PC-3 (cell line): ENCODE results near the gene POLRMT. TPM values are rescaled to one million over a fixed set of nuclear protein-coding genes. Genes with fewer than 3 reads are reported as not detected.
A peak's percentile ranks its signal among the peaks of the same experiment; 100 is the strongest.

Experiments used
- ATAC-seq: fragments of 200-7000 bp; cut with Tn5 transposase; 2 replicates; pipeline ENCODE4 v1.9.1; 2020; ENCODE audit warnings: mild to moderate bottlenecking, moderate library complexity
- BruUV-seq: library from RNA; stranded (reverse); fragments of 400-500 nt; replicated peaks from 2 replicates; lab custom pipeline; 2021; lab: Mats Ljungman, UMichigan
- CTCF ChIA-PET: fragments of 300-600 bp; sonication (Branson Sonifier 250); formaldehyde crosslinking; loops from one replicate; lab custom pipeline; 2022; ENCODE audit warnings: antibody characterized with exemption; lab: Charles Lee
- POLR2A ChIA-PET: fragments of 300-600 bp; sonication (Branson Sonifier 250); formaldehyde crosslinking; loops from one replicate; lab custom pipeline; 2022; ENCODE audit warnings: antibody characterized with exemption; ENCODE audit not compliant: unreplicated experiment; lab: Charles Lee
- DNase-seq: peaks from one replicate; pipeline ENCODE4 v3.0.0-alpha.2; 2015
- H2AFZ ChIP-seq: fragments of 300-600 bp; sonication (generic); 2 replicates; pipeline ENCODE4 v1.6.0; 2016; ENCODE audit warnings: antibody characterized with exemption, low read length
- H3F3A ChIP-seq: fragments of 300-600 bp; sonication (generic); one replicate; pipeline ENCODE4 v1.6.0; 2017; ENCODE audit warnings: antibody characterized with exemption, low read length, control low read depth, mild to moderate bottlenecking; ENCODE audit not compliant: unreplicated experiment
- H3K27ac ChIP-seq: fragments of 300-600 bp; sonication (generic); 2 replicates; pipeline ENCODE4 v1.5.1; 2016; ENCODE audit warnings: mild to moderate bottlenecking, low read length
- H3K27me3 ChIP-seq: fragments of 300-600 bp; sonication (generic); 2 replicates; pipeline ENCODE4 v1.6.1; 2016; ENCODE audit warnings: low read length, mixed read lengths
- H3K36me3 ChIP-seq: fragments of 300-600 bp; sonication (generic); 2 replicates; pipeline ENCODE4 v1.6.1; 2016; ENCODE audit warnings: low read depth, mixed run types, low read length, mixed read lengths
- H3K4me1 ChIP-seq: fragments of 300-600 bp; sonication (generic); 2 replicates; pipeline ENCODE4 v1.5.1; 2016; ENCODE audit warnings: low read length; ENCODE audit not compliant: insufficient read depth
- H3K4me2 ChIP-seq: fragments of 300-600 bp; sonication (generic); 2 replicates; pipeline ENCODE4 v1.6.0; 2016; ENCODE audit warnings: low read length
- H3K4me3 ChIP-seq: fragments of 300-600 bp; sonication (generic); 2 replicates; pipeline ENCODE4 v1.5.1; 2016; ENCODE audit warnings: mild to moderate bottlenecking, low read length, mixed read lengths
- H3K79me2 ChIP-seq: fragments of 300-600 bp; sonication (generic); 2 replicates; pipeline ENCODE4 v1.6.1; 2017; ENCODE audit warnings: low read length, mixed read lengths
- H3K9ac ChIP-seq: fragments of 300-600 bp; sonication (generic); 2 replicates; pipeline ENCODE4 v1.6.0; 2016; ENCODE audit warnings: mild to moderate bottlenecking, low read length
- H3K9me2 ChIP-seq: fragments of 300-600 bp; sonication (generic); replicated peaks from 2 replicates; pipeline ENCODE4 v1.6.1; 2016; ENCODE audit warnings: mixed run types, low read length, mixed read lengths
- H3K9me3 ChIP-seq: fragments of 300-600 bp; sonication (generic); 2 replicates; pipeline ENCODE4 v1.6.1; 2016; ENCODE audit warnings: low read length, mixed read lengths
- H4K20me1 ChIP-seq: fragments of 300-600 bp; sonication (generic); 2 replicates; pipeline ENCODE4 v1.6.1; 2016; ENCODE audit warnings: low read length, mixed read lengths
- EZH2 ChIP-seq: fragments of 300-600 bp; sonication (generic); IDR thresholded peaks from one replicate; pipeline ENCODE4 v1.6.1; 2017; ENCODE audit warnings: antibody characterized with exemption, mild to moderate bottlenecking, low read length; ENCODE audit not compliant: unreplicated experiment
- EZH2phosphoT487 ChIP-seq: fragments of 300-600 bp; sonication (generic); IDR thresholded peaks from 2 replicates; pipeline ENCODE4 v1.6.1; 2018; ENCODE audit warnings: mild to moderate bottlenecking, antibody characterized with exemption, low read length, borderline replicate concordance
- intact Hi-C: fragments of 100-400 bp; cut with micrococcal nuclease; formaldehyde crosslinking; loops from 2 replicates; pipeline ENCODE4 v1.9.0; 2023
- total RNA-seq: library from RNA; depleted of rRNA; stranded (reverse); fragments of >200 nt; gene quantifications from 2 replicates; pipeline ENCODE4 v1.2.3, GENCODE V29; 2014
- TF ChIP-seq, protein P1 (sequence below): fragments of 300-600 bp; sonication (generic); conservative IDR thresholded peaks from 2 replicates; pipeline ENCODE4 v1.5.1; 2017; ENCODE audit warnings: antibody characterized with exemption, low read depth, mild to moderate bottlenecking, low read length

POLRMT gene
- total RNA-seq, 1 experiment from 2014 or later, result 60.5 TPM

DNA sequence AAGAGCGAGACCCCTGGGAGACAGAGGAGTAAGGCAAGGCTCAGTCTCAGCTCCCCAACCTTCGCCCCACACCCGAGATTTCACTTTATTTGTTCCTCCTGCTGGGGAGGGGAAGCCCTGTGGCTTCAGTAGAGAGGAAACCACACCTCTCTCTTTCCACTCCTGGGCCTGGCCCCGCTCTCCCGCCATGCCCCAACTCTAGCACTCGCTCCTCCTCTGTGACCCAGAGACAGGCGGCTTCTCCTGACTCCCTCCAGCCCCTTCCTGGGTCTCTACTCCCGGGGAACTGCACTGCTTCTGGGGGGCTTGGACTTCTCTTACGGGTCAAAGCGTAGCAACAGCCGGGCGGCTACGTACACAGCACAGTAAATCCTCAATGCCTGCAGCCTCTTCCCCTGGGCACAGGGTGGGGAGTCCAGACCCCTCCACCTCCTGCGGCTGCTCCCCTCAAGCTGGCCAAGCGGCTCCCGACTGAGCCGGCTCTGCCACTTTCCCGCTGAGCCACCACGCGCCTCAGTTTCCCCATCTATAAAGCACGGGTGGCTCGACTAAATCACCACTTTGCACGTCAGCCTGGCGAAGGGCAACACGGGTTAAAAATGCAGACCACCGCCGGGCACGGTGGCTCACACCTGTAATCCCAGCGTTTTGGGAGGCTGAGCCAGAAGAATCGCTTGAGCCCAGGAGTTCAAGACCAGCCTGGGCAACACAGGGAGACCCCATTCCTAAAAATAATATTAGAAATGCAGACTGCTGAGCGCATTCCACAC lies 28.3 kb upstream of the POLRMT start:
- Histone ChIP-seq H3K36me3 (no peaks in the 10 kb centered on the region), H3K27ac (peak overlapping the region; percentile 70), H2AFZ (no peak overlapping the region), H3K4me1 (peaks cover 21% of the 10 kb centered on the region), H3K9me3 (no peaks in the 10 kb centered on the region), H4K20me1 (peaks cover 44% of the 10 kb centered on the region), H3K4me3 (peak overlapping the region; percentile 88), H3K27me3 (no peaks in the 10 kb centered on the region), H3K9ac (peak overlapping the region; percentile 99), H3K4me2 (peak overlapping the region; percentile 99), H3F3A (no peaks in the 10 kb centered on the region), H3K9me2 (no peaks in the 10 kb centered on the region), H3K79me2 (peaks cover 63% of the 10 kb centered on the region)
- no peak for DNase-seq
- TF ChIP-seq EZH2phosphoT487 (no peak), EZH2 (no peak)
- ChIA-PET POLR2A (interaction anchor here (0.6 kb wide), 1 partner anchor 246 kb away, joined by 3 read pairs; no protein-coding TSS in a partner anchor), CTCF (no interaction called here)
- intact Hi-C loops, result no loop called here
- ATAC-seq, result peak; percentile 40
- BruUV-seq, result TSS peak; percentile 55

- Histone ChIP-seq H4K20me1 (peaks cover 46% of the 10 kb centered on the region), H3K4me2 (peak overlapping the region; percentile 99), H3F3A (no peaks in the 10 kb centered on the region), H3K9me2 (no peaks in the 10 kb centered on the region), H2AFZ (no peak overlapping the region), H3K9ac (peak overlapping the region; percentile 99), H3K27me3 (no peaks in the 10 kb centered on the region), H3K9me3 (no peaks in the 10 kb centered on the region), H3K4me1 (peaks cover 21% of the 10 kb centered on the region), H3K27ac (peak overlapping the region; percentile 70; the same call in 1 of the 2 replicates), H3K4me3 (peak overlapping the region; percentile 88), H3K36me3 (no peaks in the 10 kb centered on the region), H3K79me2 (peaks cover 70% of the 10 kb centered on the region)
- intact Hi-C loops, result no loop called here
- no peak for TF ChIP-seq EZH2phosphoT487
- TF ChIP-seq EZH2, result no peak
- TF ChIP-seq, protein P1, sequence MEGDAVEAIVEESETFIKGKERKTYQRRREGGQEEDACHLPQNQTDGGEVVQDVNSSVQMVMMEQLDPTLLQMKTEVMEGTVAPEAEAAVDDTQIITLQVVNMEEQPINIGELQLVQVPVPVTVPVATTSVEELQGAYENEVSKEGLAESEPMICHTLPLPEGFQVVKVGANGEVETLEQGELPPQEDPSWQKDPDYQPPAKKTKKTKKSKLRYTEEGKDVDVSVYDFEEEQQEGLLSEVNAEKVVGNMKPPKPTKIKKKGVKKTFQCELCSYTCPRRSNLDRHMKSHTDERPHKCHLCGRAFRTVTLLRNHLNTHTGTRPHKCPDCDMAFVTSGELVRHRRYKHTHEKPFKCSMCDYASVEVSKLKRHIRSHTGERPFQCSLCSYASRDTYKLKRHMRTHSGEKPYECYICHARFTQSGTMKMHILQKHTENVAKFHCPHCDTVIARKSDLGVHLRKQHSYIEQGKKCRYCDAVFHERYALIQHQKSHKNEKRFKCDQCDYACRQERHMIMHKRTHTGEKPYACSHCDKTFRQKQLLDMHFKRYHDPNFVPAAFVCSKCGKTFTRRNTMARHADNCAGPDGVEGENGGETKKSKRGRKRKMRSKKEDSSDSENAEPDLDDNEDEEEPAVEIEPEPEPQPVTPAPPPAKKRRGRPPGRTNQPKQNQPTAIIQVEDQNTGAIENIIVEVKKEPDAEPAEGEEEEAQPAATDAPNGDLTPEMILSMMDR, result no peak
- DNase-seq (no peak), ATAC-seq (no peak)
- no TSS peak for BruUV-seq
- ChIA-PET POLR2A (interaction anchor here (0.6 kb wide), 1 partner anchor 247 kb away, joined by 3 read pairs; no protein-coding TSS in a partner anchor), CTCF (no interaction called here)
These were observed 27.6 kb upstream of the POLRMT start for GRCh38 chr19:660793-661426.

DNA sequence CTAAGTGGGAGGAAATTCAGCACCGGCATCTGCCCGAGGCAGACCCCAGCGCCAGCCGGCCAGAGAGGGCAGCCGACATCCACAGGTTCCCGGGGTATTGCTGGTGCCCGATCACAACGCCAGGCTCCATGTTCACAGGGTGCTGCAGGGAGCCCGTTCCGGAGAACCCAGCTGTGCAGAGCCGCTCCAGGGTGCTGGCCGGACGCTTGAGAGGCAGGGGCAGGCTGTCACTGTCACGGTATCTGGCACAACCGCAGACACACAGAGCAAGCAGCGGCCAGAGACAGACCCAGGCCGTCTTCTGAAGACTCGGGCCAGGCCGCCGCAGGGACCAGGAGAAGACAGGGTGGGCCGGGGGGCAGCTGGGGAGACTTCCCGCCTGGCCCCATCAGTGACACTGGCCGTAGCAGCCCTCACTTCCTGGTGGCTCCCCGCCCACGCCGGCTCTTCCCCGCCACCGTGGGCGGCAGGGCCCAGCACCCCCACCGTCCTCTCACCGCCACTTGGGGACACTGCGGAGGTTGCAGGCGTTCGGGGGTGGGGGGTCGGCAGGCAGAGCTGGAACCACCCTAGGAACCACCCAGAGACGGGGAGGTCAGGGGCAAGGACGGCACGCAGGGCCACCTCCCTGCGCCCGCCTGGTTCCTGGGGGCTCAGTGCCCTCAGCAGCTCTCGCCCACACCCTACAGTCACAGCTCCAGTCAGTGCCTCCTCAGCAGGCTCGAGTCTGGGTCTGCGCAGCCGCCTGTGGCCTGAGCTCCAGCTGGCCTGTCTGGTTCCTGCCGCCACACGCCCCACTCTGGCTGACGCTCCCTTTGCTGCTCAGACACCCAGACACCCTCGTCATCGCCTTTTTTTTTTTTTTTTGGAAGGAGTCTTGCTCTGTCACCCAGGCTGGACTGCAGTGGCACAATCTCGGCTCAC lies 25.8 kb upstream of the POLRMT start:
- ChIA-PET CTCF (no interaction called here), POLR2A (no interaction called here)
- intact Hi-C loops, result no loop called here
- Histone ChIP-seq H3K9me2 (no peaks in the 10 kb centered on the region), H3K9ac (no peak overlapping the region), H3K4me2 (no peak overlapping the region), H2AFZ (no peak overlapping the region), H3K79me2 (peaks cover 85% of the 10 kb centered on the region), H3K4me1 (peaks cover 16% of the 10 kb centered on the region), H3K27ac (no peak overlapping the region), H3K36me3 (no peaks in the 10 kb centered on the region), H3K27me3 (no peaks in the 10 kb centered on the region), H3F3A (no peaks in the 10 kb centered on the region), H3K9me3 (no peaks in the 10 kb centered on the region), H3K4me3 (no peak overlapping the region), H4K20me1 (peaks cover 50% of the 10 kb centered on the region)
- TF ChIP-seq EZH2, result no peak
- TF ChIP-seq, protein P1, result no peak
- DNase-seq, result no peak
- no peak for ATAC-seq
- no TSS peak for BruUV-seq
